ENCODE results near the gene PFAS. TPM values are rescaled to one million over a fixed set of nuclear protein-coding genes. Genes with fewer than 3 reads are reported as not detected.
A peak's percentile ranks its signal among the peaks of the same experiment; 100 is the strongest.

Gene PFAS
- total RNA-seq, 1 experiment from 2014 or later: 228 TPM

DNA sequence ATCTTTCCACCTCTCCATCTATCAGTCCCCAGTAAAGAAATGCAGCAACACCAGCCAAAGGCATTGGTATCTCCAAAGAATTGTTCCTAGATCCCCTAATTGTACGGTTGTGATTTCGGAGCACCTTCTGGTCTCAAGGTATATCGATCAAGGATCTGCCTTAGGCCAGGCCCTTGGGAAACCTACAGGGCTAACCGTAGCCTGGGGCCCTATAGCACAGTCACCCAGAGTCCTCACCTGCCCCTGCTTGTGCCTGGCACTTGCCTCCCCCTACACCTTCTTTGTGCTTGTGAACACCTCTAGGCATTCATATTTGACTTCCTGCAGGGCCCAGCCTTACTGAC lies 21.9 kb upstream of the PFAS start:
- Histone ChIP-seq H3K27me3 (ENCODE audit: insufficient read depth, low read length) (no peaks in the 10 kb centered on the region), H3K4ac (ENCODE audit: low read depth, low read length) (no peak overlapping the region), H3K9ac (ENCODE audit: extremely low read depth, insufficient read length, low read length) (peak overlapping the region; percentile 14), H2BK120ac (ENCODE audit: low read depth, low read length, poor library complexity, severe bottlenecking) (no peak overlapping the region), H2BK12ac (ENCODE audit: insufficient read length, low read depth, low read length) (no peak overlapping the region), H2AFZ (ENCODE audit: low read length) (no peak overlapping the region), H2BK5ac (ENCODE audit: insufficient read length, low read length) (no peak overlapping the region), H3K79me1 (ENCODE audit: insufficient read depth, low read depth, low read length, poor library complexity, severe bottlenecking) (no peaks in the 10 kb centered on the region), H2BK20ac (ENCODE audit: low read depth, low read length, poor library complexity, severe bottlenecking) (no peak overlapping the region), H3K4me1 (ENCODE audit: insufficient read depth, low read length) (no peaks in the 10 kb centered on the region), H2AK5ac (ENCODE audit: insufficient read length, low read length) (no peak overlapping the region), H4K20me1 (ENCODE audit: control insufficient read depth, insufficient read depth, insufficient read length) (no peaks in the 10 kb centered on the region), H3K23me2 (ENCODE audit: insufficient read length, low read depth, low read length, poor library complexity, severe bottlenecking) (peaks cover 7% of the 10 kb centered on the region), H3K23ac (ENCODE audit: insufficient read length, low read depth, low read length) (no peak overlapping the region), H3K14ac (ENCODE audit: insufficient read depth, low read length) (no peak overlapping the region), H3K4me2 (ENCODE audit: insufficient read depth, insufficient read length, low read length) (peak overlapping the region; percentile 57), H4K91ac (ENCODE audit: insufficient read length, low read depth, low read length) (no peak overlapping the region), H4K5ac (ENCODE audit: insufficient read length, low read depth, low read length) (no peak overlapping the region), H3K27ac (ENCODE audit: insufficient read length, low read depth, low read length) (no peak overlapping the region), H4K8ac (replicated peaks; ENCODE audit: insufficient read length, low read depth, low read length) (no peak overlapping the region), H3T11ph (ENCODE audit: low read length) (no peak overlapping the region), H3K9me3 (ENCODE audit: control insufficient read depth, low read depth, low read length) (no peaks in the 10 kb centered on the region), H3K79me2 (ENCODE audit: insufficient read depth, low read length) (no peaks in the 10 kb centered on the region), H3K18ac (ENCODE audit: insufficient read length, low read depth, low read length) (no peak overlapping the region), H2BK15ac (ENCODE audit: low read depth, low read length) (no peak overlapping the region), H3K56ac (ENCODE audit: insufficient read length, low read depth, low read length) (no peak overlapping the region)
- WGBS (ENCODE audit: extremely low coverage, insufficient read length, low lambda C conversion rate): no CpG with 5 or more reads among the region's 4 CpGs
- H3K36me3 Mint-ChIP-seq (ENCODE audit: insufficient read depth in 1 of 3, low read depth in 3 of 3): peaks cover 25 to 57% (median 45%) of the 10 kb centered on the region in 3 experiments
- DNase-seq: peak; percentile 57
- peak overlapping the region; percentile 76 to 89 for H3K4me3 Mint-ChIP-seq
- H3K27me3 Mint-ChIP-seq (ENCODE audit: low read depth): peaks cover 17% of the 10 kb centered on the region
- TF ChIP-seq, protein P1, sequence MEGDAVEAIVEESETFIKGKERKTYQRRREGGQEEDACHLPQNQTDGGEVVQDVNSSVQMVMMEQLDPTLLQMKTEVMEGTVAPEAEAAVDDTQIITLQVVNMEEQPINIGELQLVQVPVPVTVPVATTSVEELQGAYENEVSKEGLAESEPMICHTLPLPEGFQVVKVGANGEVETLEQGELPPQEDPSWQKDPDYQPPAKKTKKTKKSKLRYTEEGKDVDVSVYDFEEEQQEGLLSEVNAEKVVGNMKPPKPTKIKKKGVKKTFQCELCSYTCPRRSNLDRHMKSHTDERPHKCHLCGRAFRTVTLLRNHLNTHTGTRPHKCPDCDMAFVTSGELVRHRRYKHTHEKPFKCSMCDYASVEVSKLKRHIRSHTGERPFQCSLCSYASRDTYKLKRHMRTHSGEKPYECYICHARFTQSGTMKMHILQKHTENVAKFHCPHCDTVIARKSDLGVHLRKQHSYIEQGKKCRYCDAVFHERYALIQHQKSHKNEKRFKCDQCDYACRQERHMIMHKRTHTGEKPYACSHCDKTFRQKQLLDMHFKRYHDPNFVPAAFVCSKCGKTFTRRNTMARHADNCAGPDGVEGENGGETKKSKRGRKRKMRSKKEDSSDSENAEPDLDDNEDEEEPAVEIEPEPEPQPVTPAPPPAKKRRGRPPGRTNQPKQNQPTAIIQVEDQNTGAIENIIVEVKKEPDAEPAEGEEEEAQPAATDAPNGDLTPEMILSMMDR (conservative IDR thresholded peaks at IDR 0.05): no peak
- peak overlapping the region in 2 of 3 experiments; percentile 78 to 79; a peak in 4 of 7 replicates for H3K27ac Mint-ChIP-seq
- peaks cover 12 to 21% of the 10 kb centered on the region in 2 experiments for H3K4me1 Mint-ChIP-seq
- H3K9me3 Mint-ChIP-seq: peaks cover 7 to 9% of the 10 kb centered on the region in 2 experiments; a peak in 4 of 5 replicates

All from H9 (cell line).